Activated naive CD4-positive, alpha-beta T cell treated with anti-CD3 and anti-CD28 coated beads, Interleukin-2, amount 10 ng/mL, durations not matched to agents 7 days and 5 days (primary cell): ENCODE measurements around the gene SLC24A3.

Experiments
- CTCF ChIA-PET: fragments of 350-600 bp; sonication (Branson Sonifier 250); formaldehyde crosslinking; loops from one replicate; lab custom pipeline; 2021; ENCODE audit warnings: antibody characterized with exemption; lab: Charles Lee
- DNase-seq: peaks from one replicate; pipeline ENCODE4 v3.0.0-alpha.2; 2020
- H3K27ac Mint-ChIP-seq: one replicate; pipeline ENCODE4 v1.8.0; 2021; ENCODE audit warnings: mild to moderate bottlenecking, moderate library complexity, mixed read lengths
- H3K27me3 Mint-ChIP-seq: one replicate; pipeline ENCODE4 v1.8.0; 2021; ENCODE audit warnings: mild to moderate bottlenecking, mixed read lengths
- H3K36me3 Mint-ChIP-seq: one replicate; pipeline ENCODE4 v1.8.0; 2021; ENCODE audit warnings: mixed read lengths
- H3K4me1 Mint-ChIP-seq: one replicate; pipeline ENCODE4 v1.8.0; 2021; ENCODE audit warnings: mixed read lengths
- H3K4me3 Mint-ChIP-seq: one replicate; pipeline ENCODE4 v1.8.0; 2021; ENCODE audit warnings: mild to moderate bottlenecking, moderate library complexity, mixed read lengths
- H3K9me3 Mint-ChIP-seq: one replicate; pipeline ENCODE4 v1.8.0; 2021; ENCODE audit warnings: mixed read lengths

SLC24A3 gene

DNA sequence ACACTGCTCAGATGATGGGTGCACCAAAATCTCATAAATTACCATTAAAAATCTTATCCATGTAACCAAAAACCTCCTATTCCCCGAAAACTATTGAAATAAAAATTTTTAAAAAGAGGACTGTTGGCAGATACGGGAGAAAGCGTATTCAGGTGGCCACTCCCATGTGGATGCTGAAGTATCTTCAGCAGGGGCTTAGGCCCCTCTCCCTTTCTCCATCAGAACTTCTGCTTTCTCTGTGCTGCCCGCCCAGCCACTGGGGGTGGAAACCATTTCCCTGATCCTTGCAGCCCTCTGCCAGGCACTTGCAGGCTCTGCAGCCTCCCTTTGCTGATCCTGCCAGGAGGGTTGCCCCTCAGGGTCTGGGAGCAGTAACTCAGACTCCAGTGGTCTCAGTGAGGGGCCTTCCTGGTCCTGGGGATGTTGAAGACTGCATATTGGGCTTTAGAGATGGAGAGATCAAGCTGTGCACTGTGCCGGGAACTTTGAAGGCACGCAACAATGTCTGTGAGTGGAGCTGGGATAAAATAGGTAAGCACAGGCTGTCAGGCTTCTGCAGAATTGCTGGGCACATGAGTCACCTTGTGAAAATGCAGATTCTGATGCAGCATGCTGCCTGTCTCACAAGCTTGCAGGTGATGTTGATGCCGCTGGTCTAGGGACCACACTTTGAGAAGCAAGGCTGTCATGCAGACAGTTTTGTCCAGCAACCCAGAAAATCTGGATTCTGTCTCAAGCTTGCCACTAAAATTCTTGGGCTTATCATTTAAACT lies 59.6 kb downstream of the SLC24A3 start:
- H3K9me3 Mint-ChIP-seq, result no peaks in the 10 kb centered on the region
- no peak for DNase-seq
- H3K36me3 Mint-ChIP-seq, result no peaks in the 10 kb centered on the region
- no peak overlapping the region for H3K27ac Mint-ChIP-seq
- no peaks in the 10 kb centered on the region for H3K27me3 Mint-ChIP-seq
- H3K4me1 Mint-ChIP-seq, result no peaks in the 10 kb centered on the region
- CTCF ChIA-PET, result no interaction called here
- no peak overlapping the region for H3K4me3 Mint-ChIP-seq

DNA sequence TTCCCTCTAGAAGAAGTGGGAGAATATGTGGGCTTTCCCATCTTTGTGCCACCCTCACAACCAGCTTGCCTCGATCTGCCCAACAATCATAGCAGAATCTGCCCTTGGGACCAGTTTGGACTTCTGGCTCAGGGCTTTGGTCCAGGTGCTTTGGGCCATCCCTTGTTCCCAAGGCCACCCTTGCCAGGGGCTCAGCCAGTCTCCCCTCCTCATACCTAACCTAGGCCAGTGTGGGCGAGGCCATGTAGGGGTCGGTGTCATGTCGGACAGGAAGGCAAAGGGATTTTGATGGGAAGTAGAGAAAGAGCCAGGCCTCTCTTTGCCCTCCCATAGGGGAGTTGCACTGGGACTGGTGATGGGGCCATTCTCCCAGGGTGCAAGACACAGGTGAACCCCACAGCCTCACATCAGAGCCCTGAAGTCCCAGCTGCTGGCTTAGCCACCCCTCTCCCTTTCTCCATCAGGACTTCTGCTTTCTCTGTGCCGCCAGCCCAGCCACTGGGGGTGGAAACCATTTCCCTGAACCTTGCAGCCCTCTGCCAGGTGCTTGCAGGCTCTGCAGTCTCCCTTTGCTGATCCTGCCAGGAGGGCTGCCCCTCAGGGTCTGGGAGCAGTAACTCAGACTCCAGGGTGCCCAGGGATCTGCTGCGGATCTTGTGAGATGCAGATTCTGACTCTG lies 60.7 kb downstream of the SLC24A3 start:
- CTCF ChIA-PET, result no interaction called here
- Mint-ChIP-seq H3K27ac (no peak overlapping the region), H3K27me3 (no peaks in the 10 kb centered on the region), H3K9me3 (no peaks in the 10 kb centered on the region), H3K36me3 (no peaks in the 10 kb centered on the region), H3K4me3 (no peak overlapping the region), H3K4me1 (no peaks in the 10 kb centered on the region)
- no peak for DNase-seq

DNA sequence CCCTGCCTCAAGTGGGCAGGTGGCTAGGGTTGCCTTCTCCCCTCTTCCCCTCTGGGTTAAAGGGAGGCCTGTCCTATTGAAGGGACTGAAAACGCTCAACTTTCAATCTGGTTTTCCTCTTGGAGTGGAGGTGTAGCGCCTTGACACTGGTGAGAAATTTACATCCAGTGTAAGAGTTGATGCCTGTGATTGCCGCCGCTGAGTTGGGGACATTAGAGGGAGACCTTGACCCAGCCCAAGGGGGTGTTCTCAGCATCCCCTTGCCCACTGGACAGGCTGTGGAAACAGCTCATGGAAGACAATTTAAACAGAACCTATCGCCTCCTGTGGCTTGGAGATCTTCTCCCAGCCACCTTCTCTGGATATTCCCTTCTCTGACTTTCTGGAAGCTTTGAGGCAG lies 61.6 kb downstream of the SLC24A3 start:
- Mint-ChIP-seq H3K27me3 (no peaks in the 10 kb centered on the region), H3K27ac (no peak overlapping the region), H3K4me3 (no peak overlapping the region), H3K4me1 (no peaks in the 10 kb centered on the region), H3K9me3 (no peaks in the 10 kb centered on the region), H3K36me3 (no peaks in the 10 kb centered on the region)
- CTCF ChIA-PET, result no interaction called here
- DNase-seq, result no peak

DNA sequence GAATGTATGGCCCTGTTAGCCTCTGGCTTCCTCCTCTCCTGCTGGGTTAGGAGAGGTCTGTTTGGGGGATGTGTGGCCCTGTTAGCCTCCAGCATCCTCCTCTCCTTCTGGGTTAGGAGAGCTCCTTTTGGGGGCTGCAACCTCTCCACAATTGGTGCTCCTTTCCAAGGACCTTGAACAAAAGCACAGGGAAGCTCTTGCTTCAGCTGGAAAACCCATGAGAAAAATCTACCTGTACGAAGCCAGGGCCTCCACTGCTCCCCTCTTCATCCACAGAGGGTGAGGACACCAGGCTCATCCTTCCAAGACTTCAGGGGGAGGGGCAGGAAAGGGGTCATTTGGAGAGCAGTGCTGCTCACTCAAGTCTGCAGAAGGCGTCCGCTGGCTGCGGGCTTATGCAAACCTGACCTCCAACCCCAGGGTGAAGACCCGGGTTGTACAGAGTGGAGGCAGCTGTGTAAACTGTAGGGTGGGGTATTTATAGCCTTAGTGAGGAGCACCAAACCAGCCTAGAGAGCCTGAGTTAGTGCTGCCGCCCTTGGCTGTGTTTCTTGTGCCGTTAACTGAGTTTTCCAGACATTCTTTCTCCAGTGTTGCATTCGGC lies 62.1 kb downstream of the SLC24A3 start:
- no peak overlapping the region for H3K4me3 Mint-ChIP-seq
- DNase-seq, result no peak
- no peaks in the 10 kb centered on the region for H3K9me3 Mint-ChIP-seq
- H3K27ac Mint-ChIP-seq, result no peak overlapping the region
- CTCF ChIA-PET, result no interaction called here
- H3K27me3 Mint-ChIP-seq, result no peaks in the 10 kb centered on the region
- no peaks in the 10 kb centered on the region for H3K36me3 Mint-ChIP-seq
- H3K4me1 Mint-ChIP-seq, result no peaks in the 10 kb centered on the region

DNA sequence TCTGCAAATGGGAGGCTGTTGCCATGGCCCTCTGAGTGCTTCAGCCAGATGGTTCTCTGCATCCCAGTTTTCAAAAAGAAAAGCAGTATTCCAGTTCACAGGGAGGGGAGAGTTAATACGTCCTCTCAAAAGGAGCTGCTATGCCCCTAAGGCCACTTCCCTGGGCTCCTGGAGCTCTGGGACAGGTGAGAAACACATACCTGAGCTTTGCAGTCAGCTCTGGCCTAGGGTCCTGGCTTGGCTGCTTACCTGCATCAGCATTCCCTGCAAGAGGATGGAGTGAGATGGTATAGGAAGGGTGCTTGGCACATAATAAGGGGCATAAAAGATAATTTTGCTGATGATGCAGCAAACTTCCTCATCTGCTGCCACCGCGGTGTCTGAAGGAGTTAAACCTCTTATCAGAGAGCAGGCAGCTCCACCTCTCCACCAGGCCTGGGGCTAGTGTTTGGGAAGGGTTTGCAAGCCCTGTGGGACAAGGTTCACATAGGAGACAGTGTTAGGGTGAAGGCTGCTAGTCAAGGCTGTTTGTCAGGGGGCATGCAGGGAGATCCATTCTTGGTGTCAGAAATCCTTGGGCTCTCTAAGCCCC lies 62.7 kb downstream of the SLC24A3 start:
- Mint-ChIP-seq H3K27me3 (no peaks in the 10 kb centered on the region), H3K27ac (no peak overlapping the region), H3K4me3 (no peak overlapping the region), H3K36me3 (no peaks in the 10 kb centered on the region), H3K4me1 (no peaks in the 10 kb centered on the region), H3K9me3 (no peaks in the 10 kb centered on the region)
- CTCF ChIA-PET, result no interaction called here
- DNase-seq, result no peak

DNA sequence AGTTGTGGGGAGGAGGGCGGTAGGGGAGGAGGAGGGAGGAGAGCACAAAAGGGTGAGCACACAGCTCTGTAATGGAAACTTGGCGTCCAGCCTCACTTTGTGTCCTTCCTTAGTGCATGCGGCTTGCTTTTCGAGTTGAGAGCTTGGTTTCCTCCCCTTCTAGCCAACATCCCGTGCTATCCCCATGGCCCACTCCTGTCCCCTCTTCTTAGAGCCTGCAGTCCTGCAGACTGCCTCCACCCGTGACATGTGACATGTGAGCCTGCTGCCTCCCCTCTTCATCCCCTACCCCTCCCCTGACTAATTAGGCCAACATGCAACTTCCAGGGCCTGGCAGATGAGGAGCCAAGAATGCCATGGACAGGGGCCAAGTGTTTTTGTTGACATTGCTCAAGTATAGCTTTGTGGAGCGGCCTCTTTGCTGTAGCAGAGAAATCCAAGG lies 63.2 kb downstream of the SLC24A3 start:
- H3K9me3 Mint-ChIP-seq, result no peaks in the 10 kb centered on the region
- no peak overlapping the region for H3K27ac Mint-ChIP-seq
- no peak for DNase-seq
- H3K27me3 Mint-ChIP-seq, result no peaks in the 10 kb centered on the region
- H3K4me1 Mint-ChIP-seq, result no peaks in the 10 kb centered on the region
- H3K36me3 Mint-ChIP-seq, result no peaks in the 10 kb centered on the region
- no peak overlapping the region for H3K4me3 Mint-ChIP-seq
- CTCF ChIA-PET, result no interaction called here

DNA sequence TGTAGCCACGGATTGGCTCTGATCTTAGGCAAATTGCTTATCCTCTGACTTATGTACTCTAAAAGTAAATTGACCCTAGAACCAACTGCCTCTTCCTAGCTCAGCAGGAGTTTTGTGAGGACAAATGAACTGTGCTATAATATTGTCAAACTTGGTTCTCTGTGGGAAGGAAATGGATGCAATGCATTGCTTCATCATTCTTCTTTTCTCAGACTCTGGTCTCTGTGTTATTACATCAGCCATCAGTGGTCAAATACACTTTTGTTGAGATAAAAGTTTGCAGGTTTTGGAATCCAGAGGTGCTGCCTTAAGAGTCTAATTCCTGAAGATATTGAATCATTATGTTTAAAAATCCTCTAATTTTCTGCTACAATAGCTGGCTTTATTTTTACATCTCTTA lies 64.9 kb downstream of the SLC24A3 start:
- H3K36me3 Mint-ChIP-seq, result no peaks in the 10 kb centered on the region
- H3K4me3 Mint-ChIP-seq, result no peak overlapping the region
- no peaks in the 10 kb centered on the region for H3K27me3 Mint-ChIP-seq
- H3K9me3 Mint-ChIP-seq, result no peaks in the 10 kb centered on the region
- DNase-seq, result no peak
- no peak overlapping the region for H3K27ac Mint-ChIP-seq
- CTCF ChIA-PET, result no interaction called here
- no peaks in the 10 kb centered on the region for H3K4me1 Mint-ChIP-seq

DNA sequence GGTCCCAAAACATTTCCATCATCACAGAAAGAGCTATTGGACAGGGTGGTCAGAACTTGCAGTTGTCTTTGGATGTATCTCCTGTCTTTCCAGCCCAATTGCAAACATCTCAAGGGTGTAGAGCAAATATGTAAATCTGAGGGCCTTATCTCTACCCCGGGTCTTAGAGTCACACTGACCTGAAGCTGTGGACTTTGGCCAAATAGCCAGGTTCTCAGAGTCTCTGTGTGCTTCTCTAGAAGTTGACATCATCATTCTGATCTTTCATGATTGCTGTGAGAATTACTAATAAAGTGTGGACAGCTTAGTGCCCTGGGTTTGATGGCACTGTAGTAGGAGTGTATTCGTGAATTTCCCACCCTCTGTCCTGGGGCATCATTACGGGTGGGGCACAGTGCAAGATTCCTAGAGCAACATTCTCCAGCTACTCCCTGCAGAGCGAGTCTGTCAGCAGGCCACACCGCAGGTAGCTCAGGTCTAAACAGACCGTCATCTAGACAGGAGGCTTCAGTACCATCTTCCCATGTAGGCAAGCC lies 71.1 kb downstream of the SLC24A3 start:
- Mint-ChIP-seq H3K27me3 (no peaks in the 10 kb centered on the region), H3K4me1 (no peaks in the 10 kb centered on the region), H3K36me3 (no peaks in the 10 kb centered on the region), H3K9me3 (no peaks in the 10 kb centered on the region), H3K4me3 (no peak overlapping the region), H3K27ac (no peak overlapping the region)
- DNase-seq, result no peak
- CTCF ChIA-PET, result no interaction called here

DNA sequence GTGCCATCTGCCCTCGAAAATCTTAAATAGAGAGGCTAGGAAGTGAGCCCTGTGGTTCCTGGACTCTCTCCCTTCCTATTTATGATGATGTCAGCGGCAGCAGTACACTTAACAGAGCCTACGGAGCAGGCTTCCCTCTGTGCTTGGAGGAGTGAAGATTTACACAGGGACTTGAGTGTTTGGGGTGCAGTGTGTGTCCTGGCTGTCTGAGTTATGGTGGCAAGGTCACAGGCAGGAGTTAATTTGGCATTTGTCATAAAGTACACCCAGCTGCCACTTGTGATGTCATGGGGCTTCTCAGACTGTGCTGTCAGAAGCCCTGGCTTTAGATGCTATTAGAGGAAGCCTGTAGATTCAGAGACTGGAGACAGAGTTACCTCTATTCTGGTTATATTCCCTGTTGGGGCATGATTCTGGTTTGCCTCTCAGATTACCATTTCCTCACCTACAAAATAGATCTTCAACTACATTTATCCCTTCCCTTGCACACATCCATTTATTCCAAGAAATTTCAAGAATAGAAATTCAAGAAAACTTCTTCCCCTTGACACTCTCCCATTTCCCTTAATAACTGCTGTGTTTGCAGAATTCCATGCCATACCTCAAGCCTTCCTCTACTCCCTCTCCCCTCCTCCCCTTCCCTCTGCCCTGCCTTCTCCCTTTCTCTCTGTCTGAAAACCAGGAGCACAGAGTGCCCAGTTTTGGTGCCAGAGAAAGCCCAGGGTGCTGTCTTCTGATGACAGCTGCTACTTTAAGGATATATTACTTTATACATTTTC lies 72.1 kb downstream of the SLC24A3 start:
- Mint-ChIP-seq H3K4me1 (no peaks in the 10 kb centered on the region), H3K4me3 (no peak overlapping the region), H3K9me3 (no peaks in the 10 kb centered on the region), H3K27ac (no peak overlapping the region), H3K36me3 (no peaks in the 10 kb centered on the region), H3K27me3 (no peaks in the 10 kb centered on the region)
- no peak for DNase-seq
- CTCF ChIA-PET, result no interaction called here

DNA sequence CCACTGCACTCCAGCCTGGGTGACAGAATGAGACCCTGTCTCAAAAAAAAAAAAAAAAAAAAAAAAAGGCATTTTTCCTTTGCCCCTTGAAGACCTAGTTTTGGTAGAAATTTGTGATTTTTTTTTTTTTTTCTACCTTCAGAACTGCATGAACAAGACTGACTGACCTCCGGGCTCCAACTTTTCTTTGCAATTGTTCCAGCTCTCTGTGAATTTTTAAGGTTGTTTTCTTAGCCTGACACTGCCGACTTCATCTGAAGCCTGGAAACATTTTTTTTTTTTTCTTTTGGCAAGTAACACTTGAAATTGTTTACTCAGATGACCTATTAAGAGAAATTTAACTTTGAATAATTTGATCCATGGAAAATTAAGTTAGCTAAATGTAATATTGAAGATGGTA lies 73.0 kb downstream of the SLC24A3 start:
- Mint-ChIP-seq H3K27ac (no peak overlapping the region), H3K27me3 (no peaks in the 10 kb centered on the region), H3K9me3 (no peaks in the 10 kb centered on the region), H3K4me3 (no peak overlapping the region), H3K36me3 (no peaks in the 10 kb centered on the region), H3K4me1 (no peaks in the 10 kb centered on the region)
- CTCF ChIA-PET, result no interaction called here
- DNase-seq, result no peak

DNA sequence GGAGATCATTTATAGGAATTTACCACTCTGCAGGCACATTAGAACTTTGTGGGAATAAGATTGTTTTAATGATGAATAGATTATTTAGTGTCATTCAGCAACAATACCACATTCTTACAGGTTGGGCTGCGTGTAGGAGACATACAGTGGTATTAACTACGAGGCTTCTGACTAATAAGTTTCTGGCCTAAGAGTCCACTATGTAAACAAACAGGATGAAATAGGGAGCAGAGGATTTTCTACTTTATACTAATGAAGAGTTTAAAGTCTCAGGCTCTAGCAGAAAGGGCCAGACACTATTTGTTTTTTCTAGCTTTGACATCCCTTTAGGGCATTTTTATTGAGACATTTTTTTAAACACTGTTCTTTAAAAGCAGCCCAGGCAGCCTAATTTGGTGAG lies 75.6 kb downstream of the SLC24A3 start:
- Mint-ChIP-seq H3K36me3 (no peaks in the 10 kb centered on the region), H3K4me1 (no peaks in the 10 kb centered on the region), H3K27me3 (no peaks in the 10 kb centered on the region), H3K9me3 (no peaks in the 10 kb centered on the region), H3K27ac (no peak overlapping the region), H3K4me3 (no peak overlapping the region)
- CTCF ChIA-PET, result no interaction called here
- DNase-seq, result no peak

DNA sequence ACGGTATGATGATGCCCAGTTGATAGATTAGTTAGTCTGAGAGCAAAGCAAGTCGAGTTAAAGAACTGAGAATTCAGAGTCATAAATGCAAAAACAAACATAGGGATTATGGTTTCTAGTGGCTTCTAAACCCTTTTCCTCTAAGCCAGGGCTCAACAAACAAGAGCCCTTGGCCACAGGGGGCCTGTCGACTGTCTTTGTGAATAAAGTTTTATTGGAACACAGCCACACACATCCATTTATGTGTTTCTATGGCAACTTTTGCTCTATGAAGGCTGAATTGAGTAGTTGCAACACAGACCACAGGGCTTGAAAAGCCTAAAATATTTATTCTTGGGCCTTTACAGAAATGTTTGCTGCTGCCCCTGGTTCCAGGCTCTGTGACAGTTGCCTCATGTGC lies 76.2 kb downstream of the SLC24A3 start:
- no peaks in the 10 kb centered on the region for H3K36me3 Mint-ChIP-seq
- H3K4me1 Mint-ChIP-seq, result no peaks in the 10 kb centered on the region
- no peaks in the 10 kb centered on the region for H3K9me3 Mint-ChIP-seq
- CTCF ChIA-PET, result no interaction called here
- no peak overlapping the region for H3K27ac Mint-ChIP-seq
- no peak overlapping the region for H3K4me3 Mint-ChIP-seq
- DNase-seq, result no peak
- H3K27me3 Mint-ChIP-seq, result no peaks in the 10 kb centered on the region

DNA sequence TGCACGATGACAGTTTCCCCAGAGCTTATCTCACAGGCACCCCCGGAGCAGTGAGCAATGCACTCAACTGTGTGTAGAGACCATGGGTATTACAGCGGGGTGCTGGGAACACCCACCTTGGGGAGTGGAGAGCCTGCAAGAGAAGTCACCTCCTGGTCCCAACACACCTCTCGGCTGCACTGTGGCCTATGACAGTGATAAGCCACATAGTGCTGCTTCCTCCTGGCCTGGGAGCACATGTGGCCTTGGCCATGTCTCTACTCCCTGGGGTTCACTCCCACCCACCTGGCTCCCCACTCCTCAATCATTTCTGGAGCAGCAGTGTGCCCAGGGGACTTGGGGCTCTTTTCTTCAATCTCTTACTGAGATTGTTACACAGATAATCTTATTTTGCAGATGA lies 77.0 kb downstream of the SLC24A3 start:
- H3K27me3 Mint-ChIP-seq, result no peaks in the 10 kb centered on the region
- no peaks in the 10 kb centered on the region for H3K36me3 Mint-ChIP-seq
- CTCF ChIA-PET, result no interaction called here
- no peak overlapping the region for H3K4me3 Mint-ChIP-seq
- DNase-seq, result no peak
- peaks cover 2% of the 10 kb centered on the region for H3K9me3 Mint-ChIP-seq
- no peak overlapping the region for H3K27ac Mint-ChIP-seq
- no peaks in the 10 kb centered on the region for H3K4me1 Mint-ChIP-seq
